Endodermal cell (in vitro differentiated cells): ENCODE measurements around the gene GPR32. TPM values are rescaled to one million over a fixed set of nuclear protein-coding genes. Genes with fewer than 3 reads are reported as not detected.
A peak's percentile ranks its signal among the peaks of the same experiment; 100 is the strongest.

ENCODE experiments used
- DNase-seq: peaks from one replicate; pipeline ENCODE4 v3.0.0-alpha.2; 2017
- H3K27ac ChIP-seq: 2 replicates; pipeline ENCODE4 v1.5.1; 2013; ENCODE audit warnings: mild to moderate bottlenecking, low read depth, low read length, moderate library complexity
- H3K27me3 ChIP-seq: 2 replicates; pipeline ENCODE4 v1.6.1; 2013; ENCODE audit warnings: mild to moderate bottlenecking, low read length, moderate library complexity; ENCODE audit not compliant: insufficient read depth, control insufficient read depth, poor library complexity, severe bottlenecking
- H3K36me3 ChIP-seq: 2 replicates; pipeline ENCODE4 v1.7.0; 2013; ENCODE audit warnings: mild to moderate bottlenecking, low read length, moderate library complexity; ENCODE audit not compliant: control insufficient read depth, insufficient read depth
- H3K4me1 ChIP-seq: one replicate; pipeline ENCODE4 v1.7.0; 2013; ENCODE audit warnings: low read length; ENCODE audit not compliant: control insufficient read depth, insufficient read depth
- H3K4me3 ChIP-seq: 2 replicates; pipeline ENCODE4 v1.5.1; 2013; ENCODE audit warnings: mild to moderate bottlenecking, low read length, moderate library complexity
- H3K9ac ChIP-seq: 2 replicates; pipeline ENCODE4 v1.6.1; 2013; ENCODE audit warnings: mild to moderate bottlenecking, low read length, moderate library complexity; ENCODE audit not compliant: poor library complexity, severe bottlenecking; ENCODE audit errors: extremely low read depth
- H3K9me3 ChIP-seq: 2 replicates; pipeline ENCODE4 v1.6.1; 2013; ENCODE audit warnings: mild to moderate bottlenecking, low read length, moderate library complexity; ENCODE audit not compliant: control insufficient read depth
- H3K27ac Mint-ChIP-seq: 2 replicates; pipeline ENCODE4 v1.8.0; 2020; ENCODE audit warnings: mixed read lengths
- H3K27me3 Mint-ChIP-seq: 2 replicates; pipeline ENCODE4 v1.8.0; 2021; ENCODE audit warnings: mild to moderate bottlenecking, mixed read lengths; ENCODE audit not compliant: insufficient read depth
- H3K36me3 Mint-ChIP-seq: 2 replicates; pipeline ENCODE4 v1.8.0; 2020; ENCODE audit warnings: low read depth, mixed read lengths
- H3K4me1 Mint-ChIP-seq: 2 replicates; pipeline ENCODE4 v1.8.0; 2020; ENCODE audit warnings: mixed read lengths
- H3K4me3 Mint-ChIP-seq: 2 replicates; pipeline ENCODE4 v1.8.0; 2020; ENCODE audit warnings: mild to moderate bottlenecking, moderate library complexity, mixed read lengths
- H3K9me3 Mint-ChIP-seq: 2 replicates; pipeline ENCODE4 v1.8.0; 2020; ENCODE audit warnings: mild to moderate bottlenecking, mixed read lengths
- CTCF ChIP-seq: fragments of 200-600 bp; sonication (generic); conservative IDR thresholded peaks from 2 replicates; pipeline ENCODE4 v1.5.0; 2021; ENCODE audit warnings: antibody characterized with exemption, mild to moderate bottlenecking
- WGBS, 2 experiments: methylation state at CpG; one replicate each; pipeline versions ENCODE4 v1.1.5 to v1.1.7; 2013; ENCODE audit warnings: missing lambda C conversion rate in 2 of 2, mixed read lengths in 1 of 2; ENCODE audit not compliant: insufficient coverage in 1 of 2, insufficient read length in 1 of 2; 5-methylcytosine and 5-hydroxymethylcytosine counted together
- total RNA-seq, 2 donors: library from RNA; stranded (reverse); fragmentation: NEBNext Ultra II Directional in 1 of 2; extraction: Animal tissue kit (Norgen Biotek cat#: 25700) in 1 of 2; gene quantifications; 2 replicates in 1 of 2; 3 replicates in 1 of 2; pipeline ENCODE4 v1.2.1, GENCODE V29; 2021

Gene GPR32
- total RNA-seq, 2 donors from 2014 or later = not detected

- Histone ChIP-seq H3K4me3 (no peak overlapping the region), H3K27ac (no peak overlapping the region), H3K4me1 (no peaks in the 10 kb centered on the region), H3K9ac (no peak overlapping the region), H3K9me3 (peaks cover 5% of the 10 kb centered on the region), H3K27me3 (peaks cover 39% of the 10 kb centered on the region), H3K36me3 (no peaks in the 10 kb centered on the region)
- no peak overlapping the region for H3K4me3 Mint-ChIP-seq
- H3K36me3 Mint-ChIP-seq = no peaks in the 10 kb centered on the region
- peaks cover 84% of the 10 kb centered on the region for H3K27me3 Mint-ChIP-seq
- H3K27ac Mint-ChIP-seq = no peak overlapping the region
- no peak for TF ChIP-seq CTCF
- 69 to 86% methylated on average over 3 to 5 of the region's 5 CpGs for WGBS, 2 experiments
- H3K9me3 Mint-ChIP-seq = peaks cover 4% of the 10 kb centered on the region
- no peak for DNase-seq
- peaks cover 5% of the 10 kb centered on the region for H3K4me1 Mint-ChIP-seq
Observed at GRCh38 chr19:50776131-50776530, 5.9 kb downstream of the GPR32 start.

- Histone ChIP-seq H3K27me3 (peaks cover 39% of the 10 kb centered on the region), H3K4me1 (no peaks in the 10 kb centered on the region)
Observed at GRCh38 chr19:50777261-50777660, 7.0 kb downstream of the GPR32 start.

GRCh38 chr19:50777830-50778303 lies 7.6 kb downstream of the GPR32 start:
- no peaks in the 10 kb centered on the region for H3K9me3 ChIP-seq
- H3K4me1 ChIP-seq = no peaks in the 10 kb centered on the region
- H3K9me3 Mint-ChIP-seq = peaks cover 1% of the 10 kb centered on the region
- no peaks in the 10 kb centered on the region for H3K36me3 Mint-ChIP-seq
- WGBS, 2 experiments = 20 to 35% methylated on average over 17 to 30 of the region's 30 CpGs
- H3K9ac ChIP-seq = no peak overlapping the region
- peak overlapping the region; percentile 28 for H3K4me3 ChIP-seq
- no peak overlapping the region for H3K27ac Mint-ChIP-seq
- no peak overlapping the region for H3K27ac ChIP-seq
- no peaks in the 10 kb centered on the region for H3K36me3 ChIP-seq
- H3K27me3 Mint-ChIP-seq = peaks cover 96% of the 10 kb centered on the region
- peaks cover 39% of the 10 kb centered on the region for H3K27me3 ChIP-seq
- no peak overlapping the region for H3K4me3 Mint-ChIP-seq
- peaks cover 5% of the 10 kb centered on the region for H3K4me1 Mint-ChIP-seq
- DNase-seq = peak; percentile 89
- TF ChIP-seq CTCF = no peak

More at GRCh38 chr19:50777261-50777660, 7.0 kb downstream of the GPR32 start:
- Mint-ChIP-seq H3K4me3 (no peak overlapping the region), H3K27me3 (peaks cover 92% of the 10 kb centered on the region), H3K9me3 (peaks cover 4% of the 10 kb centered on the region), H3K4me1 (peaks cover 5% of the 10 kb centered on the region), H3K27ac (no peak overlapping the region), H3K36me3 (no peaks in the 10 kb centered on the region)
- Histone ChIP-seq H3K9me3 (peaks cover 5% of the 10 kb centered on the region), H3K4me3 (no peak overlapping the region), H3K36me3 (no peaks in the 10 kb centered on the region), H3K9ac (no peak overlapping the region), H3K27ac (no peak overlapping the region)
- TF ChIP-seq CTCF = no peak
- no peak for DNase-seq
- 46 to 61% methylated on average over 3 to 4 of the region's 4 CpGs for WGBS, 2 experiments
